ENCODE data around the gene ZBTB40. TPM values are rescaled to one million over a fixed set of nuclear protein-coding genes. Genes with fewer than 3 reads are reported as not detected.

ZBTB40 gene
- total and polyA plus RNA-seq, 2 of the 13 experiments (the other 11 are each of a cell fraction or from before 2014, with no cell fraction given) = 8.8 to 16.5 TPM

GRCh38 chr1:22533244-22533895, 81.7 kb downstream of the ZBTB40 start:
- TF ChIP-seq, protein P1, sequence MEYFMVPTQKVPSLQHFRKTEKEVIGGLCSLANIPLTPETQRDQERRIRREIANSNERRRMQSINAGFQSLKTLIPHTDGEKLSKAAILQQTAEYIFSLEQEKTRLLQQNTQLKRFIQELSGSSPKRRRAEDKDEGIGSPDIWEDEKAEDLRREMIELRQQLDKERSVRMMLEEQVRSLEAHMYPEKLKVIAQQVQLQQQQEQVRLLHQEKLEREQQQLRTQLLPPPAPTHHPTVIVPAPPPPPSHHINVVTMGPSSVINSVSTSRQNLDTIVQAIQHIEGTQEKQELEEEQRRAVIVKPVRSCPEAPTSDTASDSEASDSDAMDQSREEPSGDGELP (IDR thresholded peaks at IDR 0.05; ENCODE audit: borderline replicate concordance, low read depth) = peak; percentile 84
- TF ChIP-seq SRSF9 (IDR thresholded peaks at IDR 0.05; ENCODE audit: borderline replicate concordance, insufficient read depth, low read depth, low read length, poor library complexity, severe bottlenecking) = no peak
- Histone ChIP-seq H3K9me3 (ENCODE audit: low read length) (no peaks in the 10 kb centered on the region), H3K36me3 (replicated peaks in 1 of 2; ENCODE audit: control insufficient read depth in 1 of 2, insufficient read depth in 2 of 2, low read length in 2 of 2) (no peaks in the 10 kb centered on the region; a peak in 1 of 5 replicates), H3K79me2 (ENCODE audit: insufficient read depth, low read length) (no peaks in the 10 kb centered on the region), H3K27ac (ENCODE audit: extremely low read length, insufficient read depth, low read length) (no peak overlapping the region), H4K20me1 (ENCODE audit: insufficient read depth, low read length) (no peaks in the 10 kb centered on the region), H3K4me2 (ENCODE audit: low read depth, low read length) (no peak overlapping the region), H3K4me1 (ENCODE audit: insufficient read depth, low read length) (no peaks in the 10 kb centered on the region), H3K4me3 (replicated peaks in 1 of 3; ENCODE audit: insufficient read depth in 1 of 3, low read depth in 2 of 3, low read length in 3 of 3) (no peak overlapping the region), H2AFZ (ENCODE audit: low read length) (no peak overlapping the region), H3K27me3 (ENCODE audit: control insufficient read depth in 1 of 2, insufficient read depth in 2 of 2, low read length in 2 of 2) (no peaks in the 10 kb centered on the region), H3K9ac (ENCODE audit: insufficient read depth, low read depth, low read length) (no peak overlapping the region)
- 62% methylated on average over 10 of the region's 11 CpGs for whole genome bisulfite sequencing (ENCODE audit: low lambda C conversion rate)
- DNase-seq (ENCODE audit: low spot score) (no peak), FAIRE-seq (no peak), ATAC-seq (peak; percentile 54)
- CTCF ChIA-PET (ENCODE audit: low intra/inter-chr PET ratio, low total read pairs) = no interaction called here
- intact Hi-C loops (cut with micrococcal nuclease; ENCODE audit: unreplicated experiment) (no loop called here), in situ Hi-C loops (cut with HindIII; ENCODE audit: extremely low pct_ligation_motif_present, low pct_unique_long_range_greater_than_20kb) (no loop called here)
- no TSS peak for BruUV-seq (replicated peaks)
- POLR2A ChIA-PET = no interaction called here

DNA sequence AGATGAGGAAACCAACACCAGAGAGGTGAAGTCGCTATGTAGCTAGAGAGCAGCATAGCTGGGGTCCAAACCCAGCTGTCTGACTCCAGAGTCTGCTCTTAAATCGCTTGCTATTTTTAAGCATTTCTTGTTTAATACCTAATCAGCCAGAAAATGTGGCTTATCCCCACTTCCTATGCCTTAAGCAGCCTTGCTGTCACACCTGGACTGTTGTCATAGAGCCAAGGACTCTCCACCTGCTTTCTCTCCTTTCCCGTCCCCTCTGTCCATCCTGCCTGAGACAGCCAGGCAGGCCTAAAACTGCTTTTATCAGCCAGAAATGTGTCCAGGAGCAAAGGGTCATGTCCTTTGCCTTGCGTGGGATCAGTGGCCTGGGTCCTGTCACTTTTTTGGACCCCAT, 83.3 kb downstream of the ZBTB40 start:
- POLR2A ChIA-PET = no interaction called here
- intact Hi-C loops (cut with micrococcal nuclease; ENCODE audit: unreplicated experiment) = no loop called here
- no peak overlapping the region for H3K4me3 ChIP-seq (replicated peaks in 1 of 3; ENCODE audit: insufficient read depth in 1 of 3, low read depth in 2 of 3, low read length in 3 of 3)
- H3K27me3 ChIP-seq (ENCODE audit: control insufficient read depth in 1 of 2, insufficient read depth in 2 of 2, low read length in 2 of 2) = no peaks in the 10 kb centered on the region
- no peak overlapping the region for H2AFZ ChIP-seq (ENCODE audit: low read length)
- DNase-seq (ENCODE audit: low spot score) (no peak), FAIRE-seq (no peak), ATAC-seq (no peak)
- no peaks in the 10 kb centered on the region for H3K4me1 ChIP-seq (ENCODE audit: insufficient read depth, low read length)
- CTCF ChIA-PET (ENCODE audit: low intra/inter-chr PET ratio, low total read pairs) = no interaction called here
- no peaks in the 10 kb centered on the region for H3K9me3 ChIP-seq (ENCODE audit: low read length)
- H3K27ac ChIP-seq (ENCODE audit: extremely low read length, insufficient read depth, low read length) = no peak overlapping the region
- no peak for TF ChIP-seq ZNF33A (CRISPR knock-in tag; IDR thresholded peaks at IDR 0.05; ENCODE audit: borderline replicate concordance)
- TF ChIP-seq SALL2 (CRISPR knock-in tag; IDR thresholded peaks at IDR 0.05) = no peak
- TF ChIP-seq ZNF598 (CRISPR knock-in tag; IDR thresholded peaks at IDR 0.05; ENCODE audit: borderline replicate concordance) = no peak
- TF ChIP-seq ZNF224 (CRISPR knock-in tag; IDR thresholded peaks at IDR 0.05) = no peak
- TF ChIP-seq XRCC5 (optimal IDR thresholded peaks at IDR 0.05; ENCODE audit: low read length) = no peak
- no peaks in the 10 kb centered on the region for H3K36me3 ChIP-seq (replicated peaks in 1 of 2; ENCODE audit: control insufficient read depth in 1 of 2, insufficient read depth in 2 of 2, low read length in 2 of 2)
- 84% methylated on average over 4 of the region's 4 CpGs for WGBS (ENCODE audit: low lambda C conversion rate)
- no peaks in the 10 kb centered on the region for H4K20me1 ChIP-seq (ENCODE audit: insufficient read depth, low read length)
- in situ Hi-C loops (cut with HindIII; ENCODE audit: extremely low pct_ligation_motif_present, low pct_unique_long_range_greater_than_20kb) = no loop called here
- BruUV-seq (replicated peaks) = no TSS peak
- no peaks in the 10 kb centered on the region for H3K79me2 ChIP-seq (ENCODE audit: insufficient read depth, low read length)
- H3K4me2 ChIP-seq (ENCODE audit: low read depth, low read length) = no peak overlapping the region
- H3K9ac ChIP-seq (ENCODE audit: insufficient read depth, low read depth, low read length) = no peak overlapping the region

Measured in HepG2 (cell line).